D721Med (cell line): ENCODE measurements around the gene MEGF6.

Source experiments
- DNase-seq: peaks from one replicate; pipeline ENCODE4 v3.0.0; 2011; ENCODE audit warnings: low spot score; ENCODE audit not compliant: insufficient read length
- FAIRE-seq: peaks from 2 replicates; lab custom pipeline; 2011; peaks lifted over from hg19 to GRCh38; lab: Jason Lieb, UNC
- TF ChIP-seq, protein P1 (sequence below): IDR thresholded peaks from 2 replicates; pipeline ENCODE4 v1.5.1; 2012; ENCODE audit warnings: mild to moderate bottlenecking, control low read depth; ENCODE audit not compliant: insufficient read depth; ENCODE audit errors: missing control alignments

The MEGF6 gene

DNA sequence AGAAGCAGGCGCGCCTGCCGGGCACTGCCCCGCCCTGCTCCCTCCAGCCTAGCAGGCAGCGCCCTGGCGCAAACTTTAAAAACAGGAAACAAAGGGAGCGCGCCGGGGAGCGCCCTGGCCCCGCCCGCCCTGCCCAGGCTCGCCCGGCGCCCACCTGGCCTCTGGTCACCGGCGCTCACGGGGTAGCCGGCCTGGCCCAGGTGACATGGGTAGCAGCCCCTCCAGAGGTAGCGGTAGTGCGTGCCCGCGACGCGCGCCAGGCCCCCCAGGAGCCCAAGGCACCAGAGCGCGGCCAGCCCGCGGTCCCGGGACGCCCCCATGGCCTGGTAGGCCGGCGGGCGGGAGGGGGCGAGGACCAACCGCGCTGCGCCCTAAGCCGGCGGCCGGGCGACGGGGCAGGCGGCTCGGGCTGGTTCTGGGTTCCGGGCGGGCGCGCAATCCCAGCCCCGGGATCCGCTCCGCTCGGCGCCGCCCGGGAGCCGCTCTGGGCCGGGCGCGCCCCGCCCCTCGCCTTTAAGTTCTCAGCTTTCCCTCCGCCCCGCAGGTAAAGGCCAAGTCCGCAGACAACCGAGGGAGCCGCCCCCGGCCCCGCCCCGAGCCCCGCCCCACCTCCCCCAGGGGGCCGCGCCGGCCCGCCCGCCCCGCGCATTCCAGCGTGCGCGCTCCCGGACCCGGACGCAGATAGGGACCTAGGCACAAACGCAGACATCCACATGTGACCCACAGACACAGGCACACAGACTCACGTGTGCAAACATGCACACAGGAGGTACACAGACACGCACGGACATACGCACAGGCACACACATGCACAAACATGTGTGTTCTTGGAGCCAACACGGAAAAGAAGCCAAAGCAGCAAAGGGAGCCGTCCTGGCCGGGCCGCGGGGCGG lies 80.1 kb downstream of the MEGF6 start:
- TF ChIP-seq, protein P1, sequence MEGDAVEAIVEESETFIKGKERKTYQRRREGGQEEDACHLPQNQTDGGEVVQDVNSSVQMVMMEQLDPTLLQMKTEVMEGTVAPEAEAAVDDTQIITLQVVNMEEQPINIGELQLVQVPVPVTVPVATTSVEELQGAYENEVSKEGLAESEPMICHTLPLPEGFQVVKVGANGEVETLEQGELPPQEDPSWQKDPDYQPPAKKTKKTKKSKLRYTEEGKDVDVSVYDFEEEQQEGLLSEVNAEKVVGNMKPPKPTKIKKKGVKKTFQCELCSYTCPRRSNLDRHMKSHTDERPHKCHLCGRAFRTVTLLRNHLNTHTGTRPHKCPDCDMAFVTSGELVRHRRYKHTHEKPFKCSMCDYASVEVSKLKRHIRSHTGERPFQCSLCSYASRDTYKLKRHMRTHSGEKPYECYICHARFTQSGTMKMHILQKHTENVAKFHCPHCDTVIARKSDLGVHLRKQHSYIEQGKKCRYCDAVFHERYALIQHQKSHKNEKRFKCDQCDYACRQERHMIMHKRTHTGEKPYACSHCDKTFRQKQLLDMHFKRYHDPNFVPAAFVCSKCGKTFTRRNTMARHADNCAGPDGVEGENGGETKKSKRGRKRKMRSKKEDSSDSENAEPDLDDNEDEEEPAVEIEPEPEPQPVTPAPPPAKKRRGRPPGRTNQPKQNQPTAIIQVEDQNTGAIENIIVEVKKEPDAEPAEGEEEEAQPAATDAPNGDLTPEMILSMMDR, result no peak
- DNase-seq (no peak), FAIRE-seq (no peak)

DNA sequence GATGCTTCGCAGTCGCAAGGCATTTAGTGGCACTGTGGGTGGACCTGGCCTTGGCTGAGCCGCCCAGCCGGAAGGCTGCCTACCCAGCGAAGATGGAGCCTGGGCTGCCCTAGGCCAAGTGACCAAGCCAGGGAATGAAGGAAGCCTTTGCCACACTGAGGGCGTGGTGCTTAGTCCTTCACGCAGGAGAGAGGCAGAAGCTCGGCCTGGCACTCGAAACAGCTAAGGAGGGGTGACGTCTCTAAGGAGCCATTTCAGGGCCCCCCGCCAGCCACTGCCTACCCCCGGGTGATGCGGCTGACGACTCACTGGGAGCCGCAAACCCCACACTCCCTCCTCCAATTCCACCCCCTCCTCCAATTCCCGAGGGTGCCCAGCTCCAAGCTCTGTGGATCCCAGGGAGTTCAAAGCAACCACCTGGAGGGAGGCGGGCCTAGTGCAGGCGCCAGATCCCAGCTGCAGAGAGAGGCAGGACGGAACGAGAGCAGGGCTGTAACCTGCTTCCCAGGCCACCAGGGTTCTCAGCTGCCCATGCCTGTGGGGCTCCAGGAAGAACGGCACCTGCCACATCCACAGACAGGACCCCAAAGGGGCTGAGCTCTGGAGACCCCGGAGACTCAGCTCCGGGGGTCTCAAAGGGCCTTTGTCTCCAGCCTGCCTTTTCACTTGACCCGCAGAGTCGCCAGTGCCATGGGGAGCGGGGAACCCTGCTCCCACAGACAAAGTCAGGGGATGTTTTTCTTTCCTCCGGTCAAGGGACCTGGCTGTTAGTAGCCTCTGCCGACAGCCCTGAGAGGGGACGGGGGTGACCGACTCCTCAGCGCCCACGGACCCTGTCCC lies 81.0 kb downstream of the MEGF6 start:
- no peak for DNase-seq
- TF ChIP-seq, protein P1, result no peak
- FAIRE-seq, result no peak

DNA sequence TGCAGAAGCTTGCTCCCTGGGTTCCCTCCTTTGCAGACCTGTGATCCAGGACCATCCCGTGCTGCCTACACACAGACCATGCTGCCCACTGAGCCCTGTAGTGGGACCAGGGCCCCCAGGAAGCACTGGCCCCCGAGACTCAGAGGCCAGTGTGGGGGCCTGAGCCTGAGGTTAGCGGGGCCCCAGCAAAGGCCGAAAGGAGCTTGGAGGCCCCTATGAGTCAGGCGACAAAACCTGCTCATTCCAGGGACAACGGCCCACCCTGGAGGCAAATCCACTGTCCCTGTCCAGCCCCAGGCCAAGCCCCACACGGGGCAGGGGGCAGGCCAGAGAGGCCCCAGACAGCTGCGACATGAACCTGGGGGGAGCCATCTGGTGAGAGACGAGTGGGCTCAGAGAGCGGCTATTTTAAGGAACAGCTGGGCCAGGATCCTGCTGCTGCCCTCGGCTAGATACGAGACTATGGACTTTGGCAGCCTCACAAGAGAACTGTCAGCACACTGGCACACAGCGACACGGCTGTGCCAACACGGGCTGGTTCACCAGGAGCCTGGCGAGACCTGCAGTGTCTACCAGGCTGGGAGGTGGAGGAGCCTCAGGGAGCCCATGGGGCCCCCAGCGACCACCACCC lies 82.1 kb downstream of the MEGF6 start:
- FAIRE-seq (no peak), DNase-seq (no peak)
- TF ChIP-seq, protein P1, result no peak

DNA sequence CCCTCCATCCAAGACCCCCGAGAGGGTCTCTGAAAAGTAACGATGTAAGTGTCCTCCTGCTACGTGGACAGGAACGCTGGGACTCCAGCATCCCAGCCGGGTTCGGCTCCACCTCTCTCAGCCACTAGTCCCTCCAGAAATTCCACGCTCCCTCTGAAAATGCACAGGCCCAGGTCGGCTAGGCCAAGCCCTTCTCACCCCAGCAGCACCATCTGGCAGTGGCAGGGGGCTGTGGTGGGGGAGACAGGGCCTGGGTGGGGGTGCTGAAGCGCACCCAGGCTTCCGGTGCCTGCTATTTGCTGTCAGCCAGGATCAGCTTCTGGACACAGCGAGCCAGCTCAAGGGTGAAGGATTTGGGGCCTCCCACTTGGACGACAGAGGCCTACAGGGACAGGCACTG lies 83.5 kb downstream of the MEGF6 start:
- TF ChIP-seq, protein P1, result no peak
- FAIRE-seq, result no peak
- DNase-seq, result no peak

DNA sequence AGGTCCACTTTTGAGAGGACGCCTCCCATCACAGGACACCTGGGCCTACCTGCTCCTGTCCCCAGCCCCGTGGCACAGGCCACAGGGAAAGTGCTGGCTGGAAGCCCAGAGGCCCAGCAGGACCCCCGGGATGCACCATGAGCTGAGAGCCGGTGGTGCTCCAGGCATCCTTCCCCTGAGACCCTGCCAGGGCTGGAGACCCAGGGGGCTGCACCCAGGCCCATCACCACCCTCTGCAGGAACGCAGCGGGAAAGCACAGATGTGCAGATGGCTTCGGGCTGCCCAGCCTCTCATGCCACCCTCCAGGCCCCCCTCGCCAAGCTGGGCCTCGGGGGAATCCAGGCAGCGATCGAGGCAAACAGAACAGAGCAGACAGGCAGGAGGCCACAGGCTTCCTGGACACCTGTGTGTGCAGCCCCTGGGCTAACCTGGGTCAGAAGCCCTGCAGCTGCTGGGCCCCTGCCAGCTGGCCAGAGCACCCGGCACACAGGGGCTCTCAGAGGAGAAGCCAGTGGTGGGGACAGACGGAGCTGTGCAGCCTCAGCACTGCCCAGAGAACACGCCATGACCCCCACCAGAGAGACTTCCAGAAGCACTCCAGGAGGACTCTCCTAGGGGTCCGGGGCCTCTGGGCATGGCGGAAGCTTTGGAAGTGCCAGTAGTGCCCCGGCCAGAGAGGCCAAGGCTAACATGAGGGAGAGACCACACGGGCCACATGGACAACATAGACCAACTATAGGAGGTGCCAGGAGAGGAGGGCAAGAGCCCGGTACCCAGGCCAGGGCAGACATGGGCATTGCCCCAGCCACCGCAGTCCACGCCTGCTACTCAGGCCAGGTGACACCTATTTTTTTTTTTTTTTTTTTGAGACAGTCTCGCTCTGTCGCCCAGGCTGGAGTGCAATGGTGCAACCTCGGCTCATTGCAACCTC lies 85.5 kb downstream of the MEGF6 start:
- DNase-seq (no peak), FAIRE-seq (no peak)
- TF ChIP-seq, protein P1, result no peak

DNA sequence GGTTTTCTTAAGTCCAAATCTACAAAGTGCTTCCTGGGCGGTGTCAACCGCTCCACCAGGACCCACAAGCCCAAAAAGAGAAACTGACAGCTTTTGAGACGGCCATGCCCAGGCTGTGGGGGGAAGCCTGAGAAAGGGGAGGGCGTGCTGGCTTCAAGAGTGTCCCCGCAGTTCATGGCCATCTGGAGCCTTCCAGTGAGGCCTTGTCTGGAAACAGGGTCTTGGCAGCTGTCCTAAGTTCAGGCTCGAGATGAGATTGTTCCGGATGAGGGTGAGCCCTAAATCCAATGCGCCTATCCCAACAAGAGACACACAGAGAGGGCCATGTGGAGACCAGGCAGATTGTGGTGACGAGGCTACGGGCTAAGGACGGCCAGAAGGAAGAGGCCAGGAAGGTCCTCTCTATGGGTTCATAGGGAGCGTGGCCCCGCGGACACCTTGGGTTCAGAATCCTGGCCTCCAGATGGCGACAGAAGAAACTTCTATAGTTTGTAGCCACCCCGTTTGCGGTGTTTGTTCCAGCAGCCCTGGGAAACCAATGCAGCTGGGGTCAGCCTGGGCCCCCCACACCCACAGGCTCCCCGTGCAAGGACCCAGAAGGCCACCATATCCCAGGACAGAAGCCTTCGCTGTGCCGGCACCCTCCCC lies 86.6 kb downstream of the MEGF6 start:
- FAIRE-seq, result no peak
- TF ChIP-seq, protein P1, result no peak
- no peak for DNase-seq
